NCI-H446 treated with DMSO at 0.1 percent for 48 hours (cell line): Measurements from ENCODE around the gene KLHL17.
"Not testable (repeated sequence)": the region's sequence is repeated elsewhere in the genome, so short reads cannot be mapped to it uniquely, and the experiment has no call there.

ENCODE experiments used
- DNase-seq: peaks from one replicate; lab custom pipeline; 2025; lab: John Stamatoyannopoulos, UW

Gene KLHL17

DNA sequence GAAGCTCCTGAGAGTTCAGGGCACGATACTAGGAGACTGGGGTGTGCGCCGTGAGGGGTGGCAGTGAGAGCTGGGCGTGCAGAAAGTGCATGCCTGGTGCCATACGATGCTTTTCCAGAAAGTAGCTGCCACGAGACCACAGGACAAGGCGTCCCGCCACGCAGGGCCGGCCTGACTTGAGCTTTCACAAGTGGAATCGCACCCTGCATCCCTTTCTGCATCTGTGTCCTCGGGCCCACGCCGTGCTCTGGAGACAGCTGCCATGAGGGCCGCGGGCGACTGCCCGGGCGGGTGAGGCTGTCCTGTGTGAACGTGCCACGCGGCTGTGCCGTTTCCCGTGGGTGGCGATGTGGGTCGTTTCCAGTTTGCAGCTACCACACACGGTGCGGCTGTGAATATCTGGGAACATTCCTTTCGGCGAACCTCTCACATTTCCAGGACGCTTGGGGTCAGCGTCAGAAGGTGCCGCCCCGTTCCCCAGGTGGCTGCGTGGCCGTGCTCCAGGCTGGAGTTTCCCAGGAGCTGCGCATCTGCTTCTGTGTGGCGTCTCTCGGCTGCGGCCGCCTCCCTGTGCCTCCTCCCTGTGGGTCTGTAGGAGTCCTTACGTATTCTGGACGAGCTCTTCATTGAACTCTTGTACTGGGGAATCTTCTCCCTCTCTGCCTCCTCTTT is 22.5 kb downstream of the KLHL17 start:
- no peak for DNase-seq

DNA sequence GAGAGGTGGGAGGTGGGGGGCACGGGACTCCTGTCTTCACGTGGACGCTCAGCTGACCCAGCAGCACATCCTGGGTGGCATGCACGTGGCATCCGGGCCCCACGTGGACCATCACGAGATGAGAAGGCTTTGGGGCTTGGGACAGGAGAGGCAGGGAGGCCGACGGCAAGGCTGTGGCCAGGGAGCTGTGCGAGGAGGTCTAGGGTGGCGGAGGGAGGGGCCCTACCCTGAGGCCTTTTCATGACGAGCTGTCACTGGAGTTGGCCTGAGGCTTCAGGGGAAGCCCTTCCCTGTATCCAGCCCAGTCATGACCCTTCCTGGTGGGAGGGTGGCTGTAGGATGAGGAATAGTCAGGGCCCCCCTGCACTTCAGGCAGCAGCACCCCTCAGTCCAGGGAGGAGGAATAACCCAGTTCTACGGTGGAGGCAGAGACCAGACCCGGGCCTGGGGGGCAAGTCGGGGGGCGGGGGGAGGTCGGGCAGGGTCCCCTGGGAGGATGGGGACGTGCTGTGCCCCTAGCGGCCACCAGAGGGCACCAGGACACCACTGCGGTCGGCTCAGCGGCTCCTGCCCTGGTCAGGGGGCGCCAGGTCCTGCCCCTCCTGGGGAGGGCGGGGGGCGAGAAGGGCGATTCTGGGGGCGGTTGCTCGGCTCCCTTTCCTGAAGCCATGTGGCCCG is 23.6 kb downstream of the KLHL17 start:
- DNase-seq: no peak

DNA sequence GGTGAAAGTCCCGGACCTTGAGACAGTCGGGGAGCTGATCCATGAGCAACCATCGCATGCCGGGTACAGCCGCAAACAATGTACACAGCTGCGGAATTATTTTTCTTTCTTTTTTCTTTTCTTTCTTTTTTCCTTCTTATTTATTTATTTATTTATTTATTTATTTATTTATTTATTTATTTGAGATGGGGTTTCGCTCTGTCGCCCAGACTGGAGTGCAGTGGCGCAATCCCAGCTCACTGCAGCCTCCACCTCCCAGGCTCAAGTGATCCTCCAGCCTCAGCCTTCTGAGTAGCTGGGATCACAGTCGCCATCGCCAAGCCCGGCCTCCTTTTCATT is 24.1 kb downstream of the KLHL17 start:
- no peak for DNase-seq

DNA sequence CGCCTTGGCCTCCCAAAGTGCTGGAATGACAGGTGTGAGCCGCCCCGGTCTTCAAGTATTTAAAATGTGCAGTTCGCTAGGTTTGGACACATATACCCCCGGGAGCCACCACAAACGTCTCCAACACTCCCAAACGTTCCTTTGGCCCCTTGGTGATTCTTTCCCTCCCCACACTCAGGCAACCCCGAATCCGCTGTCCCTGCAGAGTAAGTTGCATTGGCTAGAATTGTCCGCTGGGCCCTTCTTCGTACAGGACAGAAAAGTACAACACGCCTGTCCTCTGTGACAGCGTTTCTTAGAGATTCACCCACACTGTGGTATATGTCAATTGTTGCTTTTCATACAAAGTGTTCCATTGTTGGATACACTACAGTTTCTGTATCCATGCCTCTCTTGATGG is 24.7 kb downstream of the KLHL17 start:
- no peak for DNase-seq

DNA sequence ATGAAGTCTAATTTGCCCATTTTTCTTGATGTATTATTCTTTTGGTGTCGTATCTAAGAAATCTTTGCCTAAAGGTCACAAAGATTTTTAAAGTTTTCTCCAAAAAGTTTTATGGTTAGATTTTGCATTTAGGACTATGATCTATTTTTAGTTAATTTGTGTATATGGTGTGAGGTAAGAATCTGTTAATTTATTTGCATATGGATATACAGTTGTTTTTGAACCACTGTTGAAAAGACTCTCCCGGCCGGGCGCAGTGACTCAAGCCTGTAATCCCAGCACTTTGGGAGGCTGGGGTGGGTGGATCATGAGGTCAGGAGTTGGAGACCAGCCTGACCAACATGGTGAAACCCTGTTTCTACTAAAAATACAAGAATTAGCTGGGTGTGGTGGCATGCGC is 27.7 kb downstream of the KLHL17 start:
- not testable (repeated sequence) for DNase-seq

DNA sequence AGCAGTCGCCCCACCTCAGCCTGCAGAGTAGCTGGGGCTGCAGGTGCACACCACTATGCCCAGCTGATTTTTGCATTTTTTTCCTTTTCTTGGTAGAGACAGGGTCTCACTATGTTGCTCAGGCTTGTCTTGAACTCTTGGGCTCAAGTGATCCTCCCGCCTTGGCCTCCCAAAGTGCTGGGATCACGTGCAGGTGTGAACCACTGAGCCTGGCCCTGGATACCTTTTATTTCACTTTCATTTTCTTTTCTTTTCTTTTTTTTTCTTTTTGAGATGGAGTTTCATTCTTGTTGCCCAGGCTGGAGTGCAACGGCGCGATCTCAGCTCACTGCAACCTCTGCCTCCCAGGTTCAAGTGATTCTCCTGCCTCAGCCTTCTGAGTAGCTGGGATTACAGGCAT is 30.9 kb downstream of the KLHL17 start:
- not testable (repeated sequence) for DNase-seq

DNA sequence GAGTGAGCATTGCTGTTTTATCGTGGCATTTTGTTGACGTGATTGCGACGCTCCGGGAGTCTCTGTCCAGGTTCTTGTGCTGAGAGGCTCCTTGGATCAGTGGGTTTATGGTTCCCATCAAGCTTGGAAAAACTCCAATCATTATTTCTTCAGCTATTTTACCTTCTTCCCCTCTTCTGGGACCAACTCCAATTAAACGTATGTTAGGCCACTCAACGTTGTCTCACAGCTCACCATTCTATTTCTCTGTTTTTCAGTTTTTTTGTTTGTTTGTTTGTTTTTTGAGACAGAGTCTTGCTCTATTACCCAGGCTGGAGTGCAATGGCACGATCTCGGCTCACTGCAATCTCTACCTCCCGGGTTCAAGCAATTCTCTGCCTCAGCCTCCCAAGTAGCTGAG is 31.5 kb downstream of the KLHL17 start:
- DNase-seq: no peak

DNA sequence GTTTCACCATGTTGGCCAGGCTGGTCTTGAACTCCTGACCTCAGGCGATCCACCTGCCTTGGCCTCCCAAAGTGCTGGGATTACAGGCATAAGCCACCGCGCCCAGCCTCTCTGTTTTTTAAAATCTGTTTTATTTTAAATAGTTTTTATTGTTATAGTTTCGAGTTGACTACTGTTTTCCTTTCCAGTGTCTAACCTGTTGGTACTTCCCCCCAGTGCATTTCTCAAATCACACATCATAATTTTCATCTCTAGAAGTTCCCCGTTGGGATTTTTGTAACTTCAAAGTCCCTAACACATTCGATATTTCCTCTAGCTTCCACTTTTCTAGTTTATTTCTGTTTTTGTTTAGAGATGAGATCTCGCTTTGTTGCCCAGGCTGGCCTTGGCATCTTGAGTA is 32.0 kb downstream of the KLHL17 start:
- DNase-seq: no peak

DNA sequence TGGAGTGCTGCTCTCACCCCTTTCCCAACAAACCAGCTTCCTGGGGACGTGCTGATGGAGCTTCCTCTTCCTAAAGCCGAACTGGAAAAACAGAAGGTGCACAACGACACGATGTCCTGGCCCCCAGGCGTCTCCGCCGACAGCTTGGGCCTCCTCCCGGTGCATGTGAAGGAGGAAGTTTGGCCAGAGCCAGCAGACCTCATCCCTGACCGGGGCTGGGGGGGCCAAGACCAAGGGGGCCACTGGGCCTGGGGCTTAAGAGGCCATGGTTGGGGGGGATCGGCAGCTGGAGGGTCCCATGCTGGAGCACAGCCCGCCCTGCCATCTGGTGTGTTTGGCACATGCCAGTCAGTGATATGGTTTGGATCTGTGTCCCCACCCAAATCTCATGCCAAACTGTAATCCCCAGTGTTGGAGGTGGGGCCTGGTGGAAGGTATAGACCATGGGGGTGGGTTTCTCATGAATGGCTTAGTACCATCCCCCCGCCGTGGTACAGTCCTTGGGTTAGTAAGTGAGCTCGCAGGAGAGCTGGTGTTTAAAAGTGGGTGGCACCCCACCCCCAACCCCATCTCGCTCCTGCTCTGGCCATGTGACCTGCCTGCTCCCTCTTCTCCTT is 33.1 kb downstream of the KLHL17 start:
- no peak for DNase-seq

DNA sequence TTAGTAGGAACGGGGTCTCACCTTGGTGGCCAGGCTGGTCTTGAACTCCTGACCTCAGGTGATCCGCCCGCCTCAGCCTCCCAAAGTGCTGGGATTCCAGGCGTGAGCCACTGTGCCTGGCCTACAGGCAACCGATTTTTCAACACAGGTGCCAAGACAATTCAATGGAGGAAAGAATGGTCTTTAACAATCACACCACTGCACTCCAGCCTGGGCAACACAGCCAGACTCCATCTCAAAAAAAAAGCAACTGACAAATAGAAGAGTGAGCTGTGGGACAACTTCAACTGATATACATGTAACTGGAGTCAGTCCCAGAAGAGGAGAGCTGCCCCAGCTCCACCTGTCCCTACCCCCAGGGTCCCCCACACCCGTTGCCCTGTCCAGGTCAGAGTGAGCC is 34.2 kb downstream of the KLHL17 start:
- DNase-seq: not testable (repeated sequence)

DNA sequence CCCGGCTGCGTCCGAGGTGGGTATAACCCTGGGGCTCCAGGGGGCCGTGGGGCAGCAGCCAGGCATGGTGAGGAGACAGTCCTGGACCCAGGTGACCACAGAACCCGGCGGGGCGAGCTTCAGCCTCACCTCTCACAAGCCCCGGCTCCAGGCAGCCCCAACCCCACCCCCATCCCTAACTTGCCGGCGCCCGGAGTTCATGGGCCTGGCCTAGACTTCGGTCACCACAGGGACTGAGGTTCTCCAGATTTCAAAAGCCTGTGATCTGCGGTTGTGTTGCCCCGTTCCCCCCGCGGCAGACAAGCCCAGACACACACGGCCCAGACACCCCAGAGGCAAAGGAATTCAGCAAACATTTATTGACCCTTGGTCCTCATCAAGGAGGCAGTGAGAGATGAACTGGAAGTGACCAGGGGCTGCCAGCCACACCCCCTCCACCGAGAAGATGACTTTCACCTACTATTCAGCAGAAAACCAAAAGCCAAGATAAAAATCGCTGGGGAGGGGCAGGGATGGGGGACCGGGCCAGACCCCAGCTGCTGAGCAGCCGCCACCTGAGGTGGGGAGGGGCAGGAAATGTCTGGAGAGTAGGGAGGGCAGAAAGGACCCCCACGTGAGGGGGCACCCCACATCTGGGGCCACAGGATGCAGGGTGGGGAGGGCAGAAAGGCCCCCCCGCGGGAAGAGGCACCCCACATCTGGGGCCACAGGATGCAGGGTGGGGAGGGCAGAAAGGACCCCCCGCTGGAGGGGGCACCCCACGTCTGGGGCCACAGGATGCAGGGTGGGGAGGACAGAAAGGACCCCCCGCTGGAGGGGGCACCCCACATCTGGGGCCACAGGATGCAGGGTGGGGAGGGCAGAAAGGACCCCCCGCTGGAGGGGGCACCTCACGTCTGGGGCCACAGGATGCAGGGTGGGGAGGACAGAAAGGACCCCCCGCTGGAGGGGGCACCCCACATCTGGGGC is 35.6 kb downstream of the KLHL17 start:
- no peak for DNase-seq

DNA sequence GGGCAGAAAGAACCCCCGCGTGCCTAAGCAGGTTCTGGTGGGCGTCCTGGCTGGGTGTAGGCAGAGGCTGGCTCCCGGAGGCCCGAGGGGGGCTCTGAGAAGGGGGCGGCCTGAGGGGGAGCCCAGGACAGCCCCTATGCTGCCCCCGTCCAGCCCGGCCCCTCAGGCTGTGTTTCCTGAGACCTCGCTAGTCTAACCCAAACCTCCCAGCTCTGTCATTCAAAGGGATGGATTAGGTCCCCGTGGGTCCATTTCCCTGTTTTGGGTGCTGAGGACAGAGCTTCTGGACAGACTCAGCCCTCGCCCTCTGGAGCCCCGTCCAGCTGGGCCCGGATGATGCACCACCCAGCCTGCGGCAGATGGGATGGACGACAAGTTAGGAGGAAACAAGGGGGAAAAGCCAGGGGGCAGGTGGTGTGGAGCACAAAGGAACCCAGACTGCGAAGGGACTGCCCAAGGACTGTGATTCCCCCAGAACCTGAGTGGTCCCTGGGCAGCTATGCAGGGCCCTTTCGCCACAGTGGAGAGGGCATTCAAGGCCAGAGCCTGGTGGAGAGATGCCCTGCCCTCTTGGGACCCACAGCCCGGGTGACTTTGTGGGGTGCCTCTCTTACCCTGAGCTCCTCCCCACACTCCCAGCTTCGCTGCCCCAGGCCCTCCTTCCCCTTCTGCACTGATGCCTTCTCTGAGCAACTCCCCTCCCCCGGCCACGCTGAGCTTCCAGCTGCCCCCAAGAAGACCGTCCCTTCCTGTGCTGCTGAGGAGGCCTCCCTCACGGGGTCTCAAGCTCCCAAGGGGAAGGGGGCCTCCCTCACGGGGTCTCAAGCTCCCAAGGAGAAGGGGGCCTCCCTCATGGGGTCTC is 36.7 kb downstream of the KLHL17 start:
- no peak for DNase-seq

DNA sequence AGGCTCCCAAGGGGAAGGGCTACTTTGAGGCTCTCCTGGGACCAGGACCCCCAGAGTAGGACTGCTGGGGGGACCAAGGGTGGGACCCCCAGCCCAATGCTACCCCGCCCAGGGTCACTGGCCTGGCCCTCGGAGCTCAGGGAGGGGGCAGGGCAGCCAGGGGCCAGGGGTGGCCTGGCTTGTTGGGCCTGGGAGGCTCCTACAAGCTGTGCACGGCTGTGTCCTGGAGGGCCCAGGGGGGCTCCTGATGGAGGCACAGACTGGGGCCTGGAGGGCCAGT is 37.3 kb downstream of the KLHL17 start:
- DNase-seq: no peak

DNA sequence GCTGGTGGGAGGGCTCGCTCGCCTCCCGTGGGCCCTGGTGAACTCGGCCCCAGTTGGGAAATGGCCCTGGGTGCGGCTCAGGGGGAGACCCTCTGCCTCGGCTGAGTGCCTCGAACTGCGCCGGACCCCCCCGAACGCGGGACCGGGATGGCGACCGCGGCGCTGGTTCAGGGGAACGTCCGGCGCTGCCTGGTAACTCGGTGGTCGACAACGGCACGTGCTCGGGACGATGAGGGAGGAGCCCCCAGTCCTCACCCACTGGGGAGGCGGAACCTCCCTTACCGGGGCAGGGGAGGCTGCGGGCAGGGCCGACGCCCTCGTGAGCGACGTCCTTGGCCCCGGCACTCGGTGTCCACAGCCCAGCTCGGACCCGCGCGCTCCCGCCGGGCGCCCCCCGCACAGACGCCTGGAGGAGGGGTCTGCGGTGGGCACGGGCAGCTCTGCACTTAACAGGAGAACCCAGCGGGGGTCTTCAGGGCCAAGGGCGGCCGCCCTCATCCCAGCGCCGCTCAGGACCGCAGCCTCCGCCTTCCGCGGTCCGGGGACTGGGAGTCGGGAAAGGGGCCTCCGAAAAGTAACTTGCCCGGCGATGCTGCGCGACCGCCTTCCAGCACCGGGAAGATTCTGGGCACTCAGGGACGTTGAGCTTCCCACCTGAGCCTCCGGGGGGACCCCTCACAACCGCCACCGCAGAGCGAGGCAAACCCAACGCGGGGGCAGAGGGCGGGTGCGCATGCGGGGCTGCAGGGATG is 37.8 kb downstream of the KLHL17 start:
- DNase-seq: no peak

DNA sequence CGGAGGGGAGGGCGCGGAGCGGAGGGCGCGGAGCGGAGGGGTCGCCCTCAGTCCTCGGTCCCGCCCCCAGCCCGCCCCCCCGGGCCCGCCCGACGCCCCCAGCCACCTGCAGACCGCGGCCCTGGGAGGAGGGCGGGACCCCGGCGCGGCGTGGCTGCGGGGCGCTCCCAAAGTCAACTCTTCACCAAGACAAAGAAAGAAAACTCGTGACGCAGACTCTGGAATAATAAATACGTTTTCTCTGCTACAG is 38.3 kb downstream of the KLHL17 start:
- DNase-seq: no peak

DNA sequence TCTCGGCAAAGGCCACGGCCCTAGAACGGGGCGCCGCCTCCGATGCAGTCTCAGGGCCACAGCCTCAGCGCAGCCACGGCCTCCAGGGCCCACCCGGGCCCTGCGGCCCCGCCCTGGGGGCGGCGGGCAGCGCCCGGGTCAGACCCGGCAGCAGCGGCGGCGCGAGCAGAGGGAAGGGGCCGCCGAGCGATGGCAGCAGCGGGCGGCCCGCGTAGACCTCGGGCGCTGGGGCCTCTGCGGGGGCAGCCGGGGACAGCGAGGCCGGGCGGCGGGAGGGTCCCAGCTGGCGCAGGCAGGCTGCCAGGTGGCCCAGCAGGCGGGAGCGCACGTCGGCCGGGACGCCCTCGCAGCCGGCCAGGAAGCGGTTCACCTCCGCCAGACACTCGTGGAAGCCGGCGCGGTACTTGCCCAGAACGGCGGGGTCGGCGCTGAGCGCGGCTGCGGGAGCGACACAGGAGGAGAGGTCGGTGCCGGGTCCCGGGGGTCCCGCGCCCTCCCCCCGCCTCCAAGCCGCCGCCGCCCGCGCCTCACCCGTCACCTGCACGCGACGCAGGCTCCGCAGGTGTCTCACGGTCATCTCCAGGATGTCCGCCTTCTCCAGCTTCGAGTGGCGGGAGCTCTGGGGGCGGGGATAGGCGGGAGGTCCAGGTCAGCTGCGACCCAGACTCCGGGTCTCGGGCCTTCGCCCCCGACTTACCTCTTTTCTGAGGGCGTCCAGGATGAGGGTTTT is 38.8 kb downstream of the KLHL17 start:
- peak; percentile 25 for DNase-seq

DNA sequence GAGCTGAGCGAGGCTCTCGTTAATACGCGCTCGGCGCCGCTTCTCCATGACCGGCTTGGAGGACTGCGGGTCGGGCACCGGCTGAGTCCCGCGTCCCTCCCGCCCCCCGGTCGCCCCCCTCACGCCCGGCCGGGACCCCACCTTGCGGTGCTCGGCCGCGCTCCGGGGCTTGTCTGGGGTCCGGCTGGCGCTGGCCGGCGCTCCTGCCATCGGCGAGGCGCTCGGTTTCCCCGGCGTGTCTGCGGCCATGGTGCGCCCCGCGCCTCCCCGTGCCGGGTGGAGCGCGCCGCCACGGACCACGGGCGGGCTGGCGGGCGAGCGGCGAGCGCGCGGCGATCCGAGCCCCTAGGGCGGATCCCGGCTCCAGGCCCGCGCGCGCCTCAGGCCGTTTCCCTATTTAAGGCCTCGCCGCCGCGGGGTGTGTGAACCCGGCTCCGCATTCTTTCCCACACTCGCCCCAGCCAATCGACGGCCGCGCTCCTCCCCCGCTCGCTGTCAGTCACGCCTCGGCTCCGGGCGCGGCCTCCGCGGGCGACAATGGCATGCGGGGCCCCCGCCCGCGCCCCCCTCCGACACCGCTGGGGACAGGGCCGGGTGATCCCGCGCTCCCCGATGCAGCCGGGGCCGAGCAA is 39.5 kb downstream of the KLHL17 start, which contains the start of gene HES4:
Gene HES4, minus strand, starts transcription at position 373 of the 632 bp plus-strand sequence. Its CDS starts 124 bp downstream, at position 249.
- peak; percentile 85 for DNase-seq

DNA sequence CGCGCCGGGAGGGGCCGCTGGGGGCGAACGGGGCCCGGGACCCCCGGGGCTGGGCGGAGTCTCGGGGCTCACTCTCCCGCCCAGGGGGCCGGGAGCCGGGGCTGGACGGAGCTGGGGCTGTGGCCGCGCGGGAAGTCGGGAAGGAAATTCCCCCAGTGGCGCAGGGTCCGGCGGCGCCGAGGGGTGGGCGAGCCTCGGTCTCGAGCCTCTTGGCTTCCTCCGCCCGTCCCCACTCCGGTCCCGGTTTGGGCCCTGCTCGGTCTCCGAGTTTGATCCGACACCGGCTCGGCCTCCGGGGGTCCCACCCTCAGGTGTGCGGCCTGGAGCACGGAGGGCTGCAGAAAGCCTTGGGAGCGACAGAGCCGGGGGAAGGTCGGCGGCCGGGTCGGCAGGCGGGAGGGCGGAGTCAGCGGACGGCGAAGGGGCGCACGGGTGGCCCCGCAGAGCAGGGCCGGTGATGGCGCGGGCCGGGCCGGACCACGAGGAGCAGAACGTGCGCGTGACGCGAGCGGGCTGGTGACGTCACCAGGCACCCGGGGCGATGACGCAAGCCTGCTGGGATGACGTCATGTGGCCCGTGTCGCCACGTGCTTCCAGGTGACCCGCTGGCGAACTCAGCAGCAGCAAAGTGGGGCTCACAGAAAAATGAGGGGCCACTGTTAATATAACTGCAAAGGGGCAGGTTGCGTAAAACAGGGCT is 40.1 kb downstream of the KLHL17 start:
- peak; percentile 77 for DNase-seq

DNA sequence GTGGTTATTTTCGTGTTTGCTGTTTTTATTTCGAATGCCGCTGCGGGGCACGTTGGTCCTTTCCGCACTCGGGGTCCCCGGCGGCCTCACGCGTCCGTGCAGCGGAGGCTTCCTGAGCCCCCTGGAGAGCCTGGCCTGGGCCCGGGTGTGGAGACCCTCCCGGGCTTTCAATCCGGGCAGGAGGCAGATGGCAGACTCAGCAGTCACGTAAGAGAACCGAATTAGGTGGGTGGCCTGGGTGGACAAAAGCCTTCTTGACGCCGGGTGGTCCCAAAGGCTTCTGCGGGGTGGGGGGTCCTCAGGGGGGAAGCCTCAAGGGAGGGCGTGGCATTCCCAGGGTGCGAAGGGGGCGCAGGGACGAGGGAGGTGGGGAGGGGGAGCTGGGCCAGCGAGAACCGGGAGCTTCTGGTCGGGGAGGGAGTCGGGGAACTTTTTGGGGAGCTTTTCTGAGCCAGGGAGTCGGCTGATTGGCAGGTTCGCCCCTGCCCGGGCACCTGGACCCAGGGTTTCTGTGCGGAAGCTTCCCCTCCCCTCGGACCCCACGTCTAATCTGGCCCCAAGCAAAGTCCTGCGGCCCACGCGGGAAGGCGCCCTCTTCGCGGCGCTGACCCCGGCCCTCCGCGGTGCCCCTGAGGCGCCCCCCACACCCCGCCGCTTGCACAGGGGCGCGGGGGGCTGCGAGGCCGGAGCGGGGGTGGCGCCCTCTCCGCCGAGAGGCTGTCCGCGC is 40.8 kb downstream of the KLHL17 start:
- DNase-seq: no peak
